OCI-LY7 (cell line): ENCODE data around the gene ZNF436. TPM values are rescaled to one million over a fixed set of nuclear protein-coding genes. Genes with fewer than 3 reads are reported as not detected.

Experiments
- BruUV-seq: library from RNA; stranded (reverse); fragments of 400-500 nt; replicated peaks from 2 replicates; lab custom pipeline; 2021; lab: Mats Ljungman, UMichigan
- CTCF ChIA-PET: fragments of 300-600 bp; sonication (Branson Sonifier 250); formaldehyde crosslinking; loops from one replicate; lab custom pipeline; 2022; ENCODE audit warnings: antibody characterized with exemption; ENCODE audit not compliant: unreplicated experiment; lab: Charles Lee
- POLR2A ChIA-PET: fragments of 300-600 bp; sonication (Branson Sonifier 250); formaldehyde crosslinking; loops from one replicate; lab custom pipeline; 2022; ENCODE audit warnings: antibody characterized with exemption; lab: Charles Lee
- DNase-seq: peaks from one replicate; pipeline ENCODE4 v3.0.0-alpha.2; 2015; ENCODE audit warnings: low spot score
- H2AFZ ChIP-seq: fragments of 200-600 bp; sonication (generic), shearing (Covaris generic); 2 replicates; pipeline ENCODE4 v1.6.1; 2014; ENCODE audit warnings: mild to moderate bottlenecking, antibody characterized with exemption, low read length, moderate library complexity
- H3K27ac ChIP-seq: fragments of 200-600 bp; sonication (generic); 2 replicates; pipeline ENCODE4 v1.5.1; 2014; ENCODE audit warnings: mixed run types, low read depth, mild to moderate bottlenecking, moderate library complexity, low read length, inconsistent platforms; ENCODE audit not compliant: poor library complexity, severe bottlenecking
- H3K36me3 ChIP-seq: fragments of 200-600 bp; sonication (generic); 2 replicates; pipeline ENCODE4 v1.6.1; 2014; ENCODE audit warnings: mild to moderate bottlenecking, antibody characterized with exemption, low read length, moderate library complexity, mixed read lengths; ENCODE audit not compliant: insufficient read depth
- H3K4me1 ChIP-seq: fragments of 200-600 bp; sonication (generic); 2 replicates; pipeline ENCODE4 v1.5.1; 2014; ENCODE audit warnings: mild to moderate bottlenecking, low read length; ENCODE audit not compliant: insufficient read depth, poor library complexity, severe bottlenecking
- H3K4me2 ChIP-seq: fragments of 200-600 bp; sonication (generic); 2 replicates; pipeline ENCODE4 v1.6.1; 2014; ENCODE audit warnings: mild to moderate bottlenecking, low read length
- H3K4me3 ChIP-seq: fragments of 200-600 bp; sonication (generic); 2 replicates; pipeline ENCODE4 v1.5.1; 2014; ENCODE audit warnings: mild to moderate bottlenecking, low read depth, low read length; ENCODE audit not compliant: poor library complexity, severe bottlenecking
- H3K79me2 ChIP-seq: fragments of 200-600 bp; sonication (generic); 2 replicates; pipeline ENCODE4 v1.6.1; 2016; ENCODE audit warnings: low read depth, mild to moderate bottlenecking, low read length, moderate library complexity, mixed read lengths; ENCODE audit not compliant: insufficient read depth
- H3K9me2 ChIP-seq: fragments of 200-600 bp; sonication (generic); 2 replicates; pipeline ENCODE4 v1.6.1; 2016; ENCODE audit warnings: mild to moderate bottlenecking, low read length, mixed read lengths; ENCODE audit not compliant: insufficient read depth
- H3K9me3 ChIP-seq: fragments of 200-600 bp; sonication (generic); 2 replicates; pipeline ENCODE4 v1.6.1; 2014; ENCODE audit warnings: mild to moderate bottlenecking, mixed run types, low read length, mixed read lengths
- H4K20me1 ChIP-seq: fragments of 200-600 bp; sonication (generic); 2 replicates; pipeline ENCODE4 v1.6.1; 2014; ENCODE audit warnings: mild to moderate bottlenecking, antibody characterized with exemption, low read length, moderate library complexity, mixed read lengths; ENCODE audit not compliant: insufficient read depth
- CTCF ChIP-seq: fragments of 200-600 bp; sonication (generic); conservative IDR thresholded peaks from 2 replicates; pipeline ENCODE4 v1.5.1; 2014; ENCODE audit warnings: mild to moderate bottlenecking, antibody characterized with exemption, low read length, moderate library complexity, mixed read lengths
- EZH2phosphoT487 ChIP-seq: fragments of 200-600 bp; sonication (generic); IDR thresholded peaks from 2 replicates; pipeline ENCODE4 v1.6.1; 2018; ENCODE audit warnings: low read depth, borderline replicate concordance, mild to moderate bottlenecking, mixed run types, antibody characterized with exemption, low read length, moderate library complexity, mixed read lengths
- intact Hi-C: fragments of 100-400 bp; cut with micrococcal nuclease; formaldehyde crosslinking; loops from one replicate; pipeline ENCODE4 v1.10.0; 2022; ENCODE audit not compliant: unreplicated experiment
- total RNA-seq, 2 experiments: library from RNA; depleted of rRNA in 1 of 2; stranded (reverse); fragments of >200 nt in 1 of 2; shearing (Covaris generic) in 1 of 2; gene quantifications; 2 replicates each; pipeline ENCODE4 v1.2.3, GENCODE V29; 2014 to 2022

ZNF436 gene
- total RNA-seq, 2 experiments from 2014 or later = 5.0 to 7.6 TPM

- TF ChIP-seq EZH2phosphoT487 = no peak
- TF ChIP-seq CTCF = peak; percentile 68
- H3K79me2 ChIP-seq = peaks cover 13% of the 10 kb centered on the region; the same call in 1 of the 2 replicates
- peaks cover 4% of the 10 kb centered on the region; the same call in 1 of the 2 replicates for H3K36me3 ChIP-seq
- CTCF ChIA-PET = interaction anchor here (0.6 to 1.5 kb wide), 3 partner anchors 20 to 177 kb away, joined by 3 to 6 read pairs (median 4); no protein-coding TSS in a partner anchor
- POLR2A ChIA-PET = interaction anchor here (0.5 to 2.7 kb wide), 8 partner anchors 8 to 163 kb away, joined by 3 to 13 read pairs (median 4); partner anchors contain the start of genes E2F2 and HNRNPR
- H3K9me3 ChIP-seq = no peaks in the 10 kb centered on the region
- H4K20me1 ChIP-seq = no peaks in the 10 kb centered on the region
- H3K4me1 ChIP-seq = peaks cover 28% of the 10 kb centered on the region
- peak overlapping the region; percentile 76 for H3K27ac ChIP-seq
- peak overlapping the region; percentile 77 for H3K4me3 ChIP-seq
- peak overlapping the region; percentile 98 for H2AFZ ChIP-seq
- no peaks in the 10 kb centered on the region for H3K9me2 ChIP-seq
- peak; percentile 95 for DNase-seq
- peak overlapping the region; percentile 84 for H3K4me2 ChIP-seq
- BruUV-seq = no TSS peak
- intact Hi-C loops = loop anchor here (1.0 to 10.0 kb wide), 4 partner anchors 24 to 536 kb away; partner anchors contain the start of gene HNRNPR
Observed at GRCh38 chr1:23368562-23369334, 888 bp downstream of the ZNF436 start.

GRCh38 chr1:23367791-23368561 lies 1.7 kb downstream of the ZNF436 start:
- peak overlapping the region; percentile 76 for H3K27ac ChIP-seq
- H3K4me2 ChIP-seq = peak overlapping the region; percentile 84
- H4K20me1 ChIP-seq = no peaks in the 10 kb centered on the region
- intact Hi-C loops = loop anchor here (1.0 to 10.0 kb wide), 4 partner anchors 24 to 537 kb away; partner anchors contain the start of gene HNRNPR
- CTCF ChIA-PET = interaction anchor here (0.6 to 1.5 kb wide), 4 partner anchors 19 to 667 kb away, joined by 3 to 6 read pairs (median 4); no protein-coding TSS in a partner anchor
- H3K9me2 ChIP-seq = no peaks in the 10 kb centered on the region
- H3K79me2 ChIP-seq = peaks cover 13% of the 10 kb centered on the region; the same call in 1 of the 2 replicates
- TF ChIP-seq EZH2phosphoT487 (no peak), CTCF (no peak)
- DNase-seq = peak; percentile 99
- POLR2A ChIA-PET = interaction anchor here (0.5 to 2.7 kb wide), 8 partner anchors 9 to 264 kb away, joined by 3 to 13 read pairs (median 4); partner anchors contain the start of gene HNRNPR
- peak overlapping the region; percentile 77 for H3K4me3 ChIP-seq
- H3K9me3 ChIP-seq = no peaks in the 10 kb centered on the region
- H3K36me3 ChIP-seq = peaks cover 12% of the 10 kb centered on the region
- H3K4me1 ChIP-seq = peaks cover 28% of the 10 kb centered on the region
- H2AFZ ChIP-seq = peak overlapping the region; percentile 98
- no TSS peak for BruUV-seq
